ENCODE results near the gene PFKL.
A peak's percentile ranks its signal among the peaks of the same experiment; 100 is the strongest.
"Not testable (repeated sequence)": the region's sequence is repeated elsewhere in the genome, so short reads cannot be mapped to it uniquely, and the experiment has no call there.

Gene PFKL

GRCh38 chr21:44331650-44332307 is 31.9 kb downstream of the PFKL start:
- Mint-ChIP-seq H3K9me3 (no peaks in the 10 kb centered on the region), H3K27ac (peak overlapping the region; percentile 47), H3K27me3 (no peaks in the 10 kb centered on the region), H3K4me1 (no peaks in the 10 kb centered on the region), H3K4me3 (no peak overlapping the region), H3K36me3 (ENCODE audit: low read depth) (peaks cover 3% of the 10 kb centered on the region)
- ATAC-seq (no peak), DNase-seq (no peak)

DNA sequence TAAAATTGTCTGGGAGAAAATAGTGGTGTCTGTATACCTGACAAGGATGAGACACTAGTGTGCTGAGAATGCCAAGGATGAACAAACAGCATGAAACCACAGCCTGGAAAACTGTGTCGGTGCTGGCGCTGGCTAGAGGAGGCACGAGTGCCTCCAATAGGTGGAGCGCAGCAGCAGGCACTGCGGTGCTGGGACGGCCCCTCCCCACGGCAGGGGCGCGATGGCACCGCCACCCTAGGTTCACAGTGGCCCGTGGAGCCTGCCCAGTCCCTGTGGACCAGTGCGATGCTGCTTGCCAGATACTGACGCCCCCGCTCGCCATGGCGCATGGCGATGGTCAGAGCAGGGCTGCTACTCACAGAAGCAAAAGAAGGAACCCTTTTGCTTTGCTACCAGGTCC is 32.5 kb downstream of the PFKL start:
- Mint-ChIP-seq H3K4me1 (no peaks in the 10 kb centered on the region), H3K27me3 (no peaks in the 10 kb centered on the region), H3K9me3 (no peaks in the 10 kb centered on the region), H3K36me3 (ENCODE audit: low read depth) (peaks cover 3% of the 10 kb centered on the region), H3K27ac (no peak overlapping the region), H3K4me3 (no peak overlapping the region)
- ATAC-seq = no peak
- DNase-seq = no peak

DNA sequence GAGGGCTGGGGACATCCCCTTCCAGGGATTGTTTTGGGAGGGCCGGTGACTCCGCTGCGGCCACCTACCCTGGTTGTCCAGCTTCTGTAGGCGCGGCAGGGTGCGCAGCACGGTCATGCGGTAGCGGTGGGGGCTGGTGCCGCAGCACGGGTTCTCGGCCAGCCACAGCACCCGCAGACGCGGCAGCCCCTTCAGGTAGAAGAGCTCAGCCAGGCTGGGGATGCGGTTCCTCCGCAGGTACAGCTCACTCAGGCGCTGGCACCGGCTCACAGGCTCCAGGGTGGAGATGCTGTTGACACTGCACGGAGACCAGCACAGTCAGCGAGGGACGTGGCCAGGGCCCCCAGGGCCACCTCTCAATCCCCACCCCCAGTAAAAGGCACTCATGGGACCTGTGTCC is 33.1 kb downstream of the PFKL start:
- DNase-seq = no peak
- Mint-ChIP-seq H3K4me3 (no peak overlapping the region), H3K36me3 (ENCODE audit: low read depth) (peaks cover 3% of the 10 kb centered on the region), H3K4me1 (peaks cover 1% of the 10 kb centered on the region), H3K27me3 (no peaks in the 10 kb centered on the region), H3K27ac (no peak overlapping the region), H3K9me3 (no peaks in the 10 kb centered on the region)
- ATAC-seq = no peak

GRCh38 chr21:44333509-44334328 is 33.9 kb downstream of the PFKL start:
- Mint-ChIP-seq H3K9me3 (no peaks in the 10 kb centered on the region), H3K27ac (no peak overlapping the region)
- no peak for ATAC-seq

DNA sequence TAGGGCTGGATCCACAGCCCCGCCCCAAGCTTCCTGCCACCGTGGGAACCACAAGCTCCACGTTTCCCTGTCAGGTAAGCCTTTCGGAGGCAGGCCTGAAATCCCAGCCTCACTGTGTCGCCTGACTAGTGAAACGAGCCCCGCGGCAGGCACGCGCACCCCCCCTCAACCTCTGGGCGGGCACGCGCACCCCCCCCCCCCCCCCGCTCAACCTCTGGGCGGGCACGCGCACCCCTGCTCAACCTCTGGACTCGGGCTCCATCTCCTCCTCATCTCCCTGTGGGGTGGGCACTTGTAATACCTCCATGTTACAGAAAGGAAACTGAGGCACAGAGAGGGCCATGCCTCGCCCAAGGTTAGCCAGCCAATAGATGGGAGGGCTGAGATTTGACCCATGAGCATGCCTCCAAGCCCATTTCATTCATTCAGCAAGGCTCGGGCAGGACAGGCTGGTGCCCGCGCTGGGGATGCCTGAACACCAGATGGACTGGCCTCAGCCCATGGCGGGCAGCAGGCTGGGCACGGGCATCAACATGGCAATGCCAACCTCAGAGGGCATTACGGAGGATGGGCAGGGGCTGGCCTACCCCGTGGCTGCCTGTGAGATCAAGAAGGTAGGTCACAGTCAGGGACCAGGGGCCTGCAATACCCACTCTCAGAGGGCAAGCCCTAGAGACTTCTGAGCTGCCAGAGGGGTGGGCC is 34.6 kb downstream of the PFKL start:
- H3K4me3 Mint-ChIP-seq = no peak overlapping the region
- ATAC-seq = no peak
- no peaks in the 10 kb centered on the region for H3K27me3 Mint-ChIP-seq
- H3K4me1 Mint-ChIP-seq = peaks cover 2% of the 10 kb centered on the region
- no peaks in the 10 kb centered on the region for H3K9me3 Mint-ChIP-seq
- H3K36me3 Mint-ChIP-seq (ENCODE audit: low read depth) = peaks cover 3% of the 10 kb centered on the region
- no peak for DNase-seq
- H3K27ac Mint-ChIP-seq = no peak overlapping the region

More at GRCh38 chr21:44333509-44334328, 33.9 kb downstream of the PFKL start:
- Mint-ChIP-seq H3K36me3 (ENCODE audit: low read depth) (peaks cover 3% of the 10 kb centered on the region), H3K27me3 (no peaks in the 10 kb centered on the region), H3K4me1 (peaks cover 2% of the 10 kb centered on the region), H3K4me3 (no peak overlapping the region)
- DNase-seq = no peak

DNA sequence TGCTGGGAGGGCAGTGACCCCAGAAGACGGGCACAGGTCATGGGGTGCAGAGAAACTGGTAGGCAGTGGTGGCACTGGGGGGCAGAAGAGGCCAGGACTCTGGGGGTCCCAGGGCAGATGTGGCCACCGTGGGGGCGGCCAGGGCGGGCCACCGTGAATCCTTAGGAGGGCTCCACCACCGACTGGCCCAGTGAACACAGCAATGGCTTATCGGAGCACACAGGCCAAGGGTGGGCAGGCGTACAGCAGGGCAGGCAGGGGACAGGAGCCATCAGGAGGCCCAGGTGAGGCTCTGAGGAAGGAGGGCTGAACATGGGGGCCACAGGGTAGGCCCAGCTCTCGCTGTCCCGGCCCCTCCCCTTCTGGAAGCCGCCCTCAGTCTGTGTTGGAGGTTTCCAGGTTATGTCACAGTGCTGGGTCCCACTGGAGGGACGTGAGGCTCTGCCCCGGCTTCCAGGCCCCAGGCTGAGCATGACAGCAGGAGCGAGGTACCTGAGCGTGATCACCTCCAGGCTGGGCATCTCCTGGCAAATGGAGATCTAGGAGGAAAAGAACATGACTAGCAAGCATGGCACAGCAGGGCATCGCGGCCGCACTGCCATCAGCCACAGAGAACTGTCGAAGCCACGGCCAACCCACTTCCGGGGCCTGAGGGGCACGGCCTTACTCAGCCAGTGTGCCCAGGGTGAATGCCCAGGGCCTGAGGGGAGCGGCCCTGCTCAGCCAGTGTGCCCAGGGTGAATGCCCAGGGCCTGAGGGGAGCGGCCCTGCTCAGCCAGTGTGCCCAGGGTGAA is 35.6 kb downstream of the PFKL start:
- Mint-ChIP-seq H3K9me3 (no peaks in the 10 kb centered on the region), H3K36me3 (ENCODE audit: low read depth) (peaks cover 3% of the 10 kb centered on the region), H3K27ac (no peak overlapping the region), H3K4me3 (no peak overlapping the region), H3K4me1 (peaks cover 12% of the 10 kb centered on the region), H3K27me3 (no peaks in the 10 kb centered on the region)
- no peak for ATAC-seq
- DNase-seq = no peak

- no peak for ATAC-seq
- H3K4me3 Mint-ChIP-seq = no peak overlapping the region
Measured at GRCh38 chr21:44337449-44337848, 37.6 kb downstream of the PFKL start.

DNA sequence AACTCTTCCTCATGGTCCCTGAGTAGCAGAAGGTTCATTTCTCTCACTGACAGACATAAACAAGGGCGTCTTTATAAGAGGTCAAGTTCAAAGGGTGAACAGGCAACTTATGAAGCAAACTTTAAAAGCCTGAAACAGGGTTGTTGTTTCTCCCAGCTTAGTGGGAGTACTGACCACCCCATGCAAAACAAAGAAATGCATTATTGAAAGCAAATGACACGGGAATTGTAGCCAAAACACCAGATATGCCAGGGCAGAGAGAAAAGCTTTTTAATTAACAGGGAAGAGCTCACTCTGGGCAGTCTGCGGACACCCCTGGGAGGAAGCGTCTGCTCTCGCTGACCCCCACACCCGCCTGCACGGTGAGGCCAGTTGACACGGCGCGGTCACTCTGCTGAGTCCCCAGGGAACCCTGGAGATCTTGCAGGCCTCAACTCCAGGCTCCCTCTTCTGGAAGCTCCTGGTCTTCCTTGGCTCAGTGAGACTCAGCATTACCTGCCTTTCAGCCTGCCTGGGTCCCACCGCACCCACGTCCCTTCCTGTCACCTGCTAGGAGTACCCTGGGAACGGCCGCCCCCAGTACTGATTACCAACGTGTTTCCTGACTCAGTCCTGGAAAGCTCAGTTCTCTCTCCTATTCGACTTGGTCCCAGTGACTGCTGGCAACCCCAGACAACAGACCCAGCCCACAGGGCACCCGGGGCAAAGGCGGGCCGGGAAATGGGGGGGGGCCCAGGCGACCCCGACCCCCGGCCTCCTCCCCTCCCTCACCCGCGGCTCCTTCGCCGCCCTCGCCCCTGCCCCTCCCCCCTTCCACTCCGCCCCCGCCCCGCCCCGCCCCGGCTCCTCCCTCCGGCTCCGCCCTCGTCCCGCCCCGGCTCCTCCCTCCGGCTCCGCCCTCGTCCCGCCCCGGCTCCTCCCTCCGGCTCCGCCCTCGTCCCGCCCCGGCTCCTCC is 38.4 kb downstream of the PFKL start:
- no peak overlapping the region for H3K4me3 Mint-ChIP-seq
- peaks cover 14% of the 10 kb centered on the region for H3K4me1 Mint-ChIP-seq
- no peaks in the 10 kb centered on the region for H3K36me3 Mint-ChIP-seq (ENCODE audit: low read depth)
- peak; percentile 31 for DNase-seq
- H3K9me3 Mint-ChIP-seq = no peaks in the 10 kb centered on the region
- ATAC-seq = no peak
- peak overlapping the region; percentile 29 for H3K27ac Mint-ChIP-seq
- no peaks in the 10 kb centered on the region for H3K27me3 Mint-ChIP-seq

More at GRCh38 chr21:44337449-44337848, 37.6 kb downstream of the PFKL start:
- H3K27me3 Mint-ChIP-seq = no peaks in the 10 kb centered on the region
- H3K4me1 Mint-ChIP-seq = peaks cover 14% of the 10 kb centered on the region
- H3K27ac Mint-ChIP-seq = no peak overlapping the region
- no peaks in the 10 kb centered on the region for H3K9me3 Mint-ChIP-seq
- no peaks in the 10 kb centered on the region for H3K36me3 Mint-ChIP-seq (ENCODE audit: low read depth)
- no peak for DNase-seq

DNA sequence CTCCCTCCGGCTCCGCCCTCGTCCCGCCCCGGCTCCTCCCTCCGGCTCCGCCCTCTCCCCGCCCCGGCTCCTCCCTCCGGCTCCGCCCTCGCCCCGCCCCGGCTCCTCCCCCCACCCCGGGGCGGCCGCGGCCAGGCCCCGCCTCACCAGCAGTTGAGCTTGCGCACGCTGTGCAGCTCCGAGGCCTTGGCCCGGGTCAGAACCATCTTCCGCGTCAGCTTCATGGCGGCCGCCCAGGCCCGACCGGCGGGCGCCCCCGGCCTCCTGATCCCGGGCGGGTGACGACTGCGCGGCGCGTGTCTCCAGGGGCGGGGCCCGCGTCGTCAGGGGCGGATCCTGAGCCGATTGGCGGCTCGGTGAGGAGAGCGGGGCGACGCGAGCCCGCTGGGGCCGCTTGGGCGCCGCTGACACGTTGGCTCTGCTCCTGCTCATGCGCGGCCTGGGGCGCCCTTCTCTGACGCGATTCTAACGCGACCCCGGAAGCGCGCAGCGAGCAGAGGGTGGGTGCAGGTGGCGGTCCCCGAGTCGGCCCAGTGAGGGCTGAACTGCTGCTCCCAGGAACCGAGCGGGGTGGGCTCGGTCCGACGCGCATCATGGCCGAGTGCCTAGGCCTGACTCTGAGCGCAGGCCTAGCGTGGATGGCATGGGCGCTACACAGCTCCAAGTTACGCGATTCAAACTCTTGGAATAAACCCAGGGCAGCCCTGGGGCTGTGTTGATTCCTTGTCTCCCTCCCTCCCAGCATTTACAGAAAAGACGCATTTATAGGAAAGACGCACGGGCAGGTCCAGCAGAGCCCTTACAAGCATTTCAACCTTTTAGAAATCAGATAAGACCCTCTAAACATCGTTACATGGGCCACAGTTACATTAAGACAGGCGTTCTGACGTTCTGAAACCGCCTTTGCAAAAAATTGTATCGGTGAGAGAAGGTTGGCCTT is 39.4 kb downstream of the PFKL start, which contains the start of gene CFAP410:
CFAP410 (minus strand) TSS at position 420 of the 940 bp plus-strand sequence; CDS start at position 224, 196 bp downstream.
- peak within 1 kb of the TSS; percentile 95 for H3K4me3 Mint-ChIP-seq
- H3K4me1 Mint-ChIP-seq = peaks cover 14% of the 10 kb centered on the region
- no peaks in the 10 kb centered on the region for H3K27me3 Mint-ChIP-seq
- ATAC-seq (peak; percentile 96), DNase-seq (peak; percentile 95)
- H3K36me3 Mint-ChIP-seq (ENCODE audit: low read depth) = no peaks in the 10 kb centered on the region
- no peaks in the 10 kb centered on the region for H3K9me3 Mint-ChIP-seq
- H3K27ac Mint-ChIP-seq = peak within 1 kb of the TSS; percentile 95

DNA sequence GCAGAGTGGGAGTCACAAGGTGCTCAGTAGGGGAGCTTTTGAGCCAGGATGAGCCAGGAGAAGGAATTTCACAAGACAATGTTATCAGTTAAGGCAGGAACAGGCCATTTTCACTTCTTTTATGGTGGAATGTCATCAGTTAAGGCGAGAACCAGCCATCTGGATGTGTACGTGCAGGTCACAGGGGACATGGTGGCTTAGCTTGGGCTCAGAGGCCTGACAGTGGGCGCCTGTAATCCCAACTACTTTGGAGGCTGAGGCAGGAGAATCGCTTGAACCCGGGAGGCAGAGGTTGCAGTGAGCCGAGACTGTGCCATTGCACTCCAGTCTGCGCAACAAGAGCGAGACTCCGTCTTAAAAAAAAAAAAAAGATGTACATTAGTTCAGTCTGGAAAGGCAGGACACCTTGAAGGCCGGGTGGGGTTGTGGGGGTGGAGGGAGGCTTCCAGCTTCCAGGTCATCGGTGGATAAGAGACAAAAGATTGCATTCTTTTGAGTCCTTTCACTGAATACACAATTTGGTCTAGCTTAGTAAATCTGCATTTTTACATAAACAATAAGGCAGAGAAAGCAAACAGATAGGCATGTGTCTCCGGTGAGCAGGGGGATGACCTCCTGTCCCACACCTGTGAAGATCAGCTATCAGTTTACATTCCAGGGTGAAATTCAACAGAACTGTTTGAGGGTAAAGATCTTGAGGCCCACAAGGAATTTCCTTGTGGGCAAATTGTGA is 42.0 kb downstream of the PFKL start:
- H3K36me3 Mint-ChIP-seq (ENCODE audit: low read depth); H3K4me3 Mint-ChIP-seq; H3K9me3 Mint-ChIP-seq; H3K27me3 Mint-ChIP-seq; ATAC-seq; H3K27ac Mint-ChIP-seq; DNase-seq: not testable (repeated sequence)
- H3K4me1 Mint-ChIP-seq = peaks cover 14% of the 10 kb centered on the region

DNA sequence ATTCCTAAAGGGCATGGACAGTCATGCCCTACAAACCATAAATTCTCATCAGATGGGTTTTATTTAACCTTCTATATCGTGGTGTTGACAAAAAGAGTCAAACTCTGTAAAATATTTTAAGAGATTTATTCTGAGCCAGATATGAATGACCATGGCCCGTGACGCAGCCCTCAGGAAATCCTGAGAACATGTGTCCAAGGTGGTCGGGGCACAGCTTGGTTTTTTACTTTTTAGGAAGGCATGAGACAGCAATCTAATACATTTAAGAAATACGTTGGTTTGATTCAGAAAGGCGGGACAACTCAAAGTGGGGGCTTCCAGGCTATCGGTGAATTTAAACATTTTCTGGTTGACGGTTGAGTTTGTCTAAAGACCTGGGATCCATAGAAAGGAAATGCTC is 43.1 kb downstream of the PFKL start:
- not testable (repeated sequence) for H3K9me3 Mint-ChIP-seq; H3K36me3 Mint-ChIP-seq (ENCODE audit: low read depth); H3K4me3 Mint-ChIP-seq; ATAC-seq; H3K27me3 Mint-ChIP-seq; DNase-seq; H3K27ac Mint-ChIP-seq
- H3K4me1 Mint-ChIP-seq = peaks cover 13% of the 10 kb centered on the region

GRCh38 chr21:44344541-44345183 is 44.8 kb downstream of the PFKL start:
- no peak overlapping the region for H3K27ac Mint-ChIP-seq
- ATAC-seq = no peak
- no peaks in the 10 kb centered on the region for H3K36me3 Mint-ChIP-seq (ENCODE audit: low read depth)
- H3K4me1 Mint-ChIP-seq = peaks cover 10% of the 10 kb centered on the region
- H3K9me3 Mint-ChIP-seq = no peaks in the 10 kb centered on the region
- peaks cover 7% of the 10 kb centered on the region for H3K27me3 Mint-ChIP-seq
- no peak overlapping the region for H3K4me3 Mint-ChIP-seq
- DNase-seq = no peak
